ENCODE measurements around the gene LARGE1.
A peak's percentile ranks its signal among the peaks of the same experiment; 100 is the strongest.

Gene LARGE1

GRCh38 chr22:33650244-33650643 is 270.0 kb downstream of the LARGE1 start:
- H3K27ac ChIP-seq = no peak overlapping the region
- no peak for DNase-seq (ENCODE audit: low read depth, low spot score)

- no peak for DNase-seq (ENCODE audit: low read depth, low spot score)
- H3K27ac ChIP-seq = no peak overlapping the region
Observed at GRCh38 chr22:33648478-33648877, 271.8 kb downstream of the LARGE1 start.

GRCh38 chr22:33640900-33641299 is 279.4 kb downstream of the LARGE1 start:
- H3K27ac ChIP-seq = no peak overlapping the region
- DNase-seq (ENCODE audit: low read depth, low spot score) = no peak

GRCh38 chr22:33639588-33640254 is 280.6 kb downstream of the LARGE1 start:
- DNase-seq (ENCODE audit: low read depth, low spot score) = no peak
- no peak overlapping the region for H3K27ac ChIP-seq

- no peak overlapping the region for H3K27ac ChIP-seq
- DNase-seq (ENCODE audit: low read depth, low spot score) = no peak
Observed at GRCh38 chr22:33635766-33636165, 284.5 kb downstream of the LARGE1 start.

- no peak overlapping the region for H3K27ac ChIP-seq
- no peak for DNase-seq (ENCODE audit: low read depth, low spot score)
Observed at GRCh38 chr22:33631777-33632176, 288.5 kb downstream of the LARGE1 start.

GRCh38 chr22:33625959-33626358 is 294.3 kb downstream of the LARGE1 start:
- no peak overlapping the region for H3K27ac ChIP-seq
- DNase-seq (ENCODE audit: low read depth, low spot score) = no peak

- DNase-seq (ENCODE audit: low read depth, low spot score) = no peak
- no peak overlapping the region for H3K27ac ChIP-seq
Observed at GRCh38 chr22:33620085-33620484, 300.2 kb downstream of the LARGE1 start.

- DNase-seq (ENCODE audit: low read depth, low spot score) = no peak
- no peak overlapping the region for H3K27ac ChIP-seq
Observed at GRCh38 chr22:33606504-33606903, 313.8 kb downstream of the LARGE1 start.

- DNase-seq (ENCODE audit: low read depth, low spot score) = no peak
- no peak overlapping the region for H3K27ac ChIP-seq
Observed at GRCh38 chr22:33605666-33606065, 314.6 kb downstream of the LARGE1 start.

- DNase-seq (ENCODE audit: low read depth, low spot score) = no peak
- no peak overlapping the region for H3K27ac ChIP-seq
Observed at GRCh38 chr22:33605221-33605620, 315.1 kb downstream of the LARGE1 start.

- DNase-seq (ENCODE audit: low read depth, low spot score) = no peak
Observed at GRCh38 chr22:33601062-33601461, 319.2 kb downstream of the LARGE1 start.

GRCh38 chr22:33600595-33600994 is 319.7 kb downstream of the LARGE1 start:
- DNase-seq (ENCODE audit: low read depth, low spot score) = no peak
- H3K27ac ChIP-seq = no peak overlapping the region

More at GRCh38 chr22:33601062-33601461, 319.2 kb downstream of the LARGE1 start:
- no peak overlapping the region for H3K27ac ChIP-seq

- no peak overlapping the region for H3K27ac ChIP-seq
- no peak for DNase-seq (ENCODE audit: low read depth, low spot score)
Observed at GRCh38 chr22:33600113-33600512, 320.2 kb downstream of the LARGE1 start.

GRCh38 chr22:33599596-33599995 is 320.7 kb downstream of the LARGE1 start:
- no peak overlapping the region for H3K27ac ChIP-seq
- no peak for DNase-seq (ENCODE audit: low read depth, low spot score)

GRCh38 chr22:33598821-33599220 is 321.5 kb downstream of the LARGE1 start:
- DNase-seq (ENCODE audit: low read depth, low spot score) = no peak
- no peak overlapping the region for H3K27ac ChIP-seq

- DNase-seq (ENCODE audit: low read depth, low spot score) = peak; percentile 12
Observed at GRCh38 chr22:33597274-33597985, 322.8 kb downstream of the LARGE1 start.

GRCh38 chr22:33593818-33594217 is 326.5 kb downstream of the LARGE1 start:
- no peak overlapping the region for H3K27ac ChIP-seq
- DNase-seq (ENCODE audit: low read depth, low spot score) = no peak

More at GRCh38 chr22:33597274-33597985, 322.8 kb downstream of the LARGE1 start:
- H3K27ac ChIP-seq = no peak overlapping the region

GRCh38 chr22:33591946-33592345 is 328.3 kb downstream of the LARGE1 start:
- H3K27ac ChIP-seq = no peak overlapping the region
- no peak for DNase-seq (ENCODE audit: low read depth, low spot score)

- DNase-seq (ENCODE audit: low read depth, low spot score) = no peak
- no peak overlapping the region for H3K27ac ChIP-seq
Observed at GRCh38 chr22:33589297-33589696, 331.0 kb downstream of the LARGE1 start.

- DNase-seq (ENCODE audit: low read depth, low spot score) = no peak
Observed at GRCh38 chr22:33588860-33589259, 331.4 kb downstream of the LARGE1 start.

GRCh38 chr22:33584152-33584551 is 336.1 kb downstream of the LARGE1 start:
- DNase-seq (ENCODE audit: low read depth, low spot score) = no peak
- H3K27ac ChIP-seq = no peak overlapping the region

More at GRCh38 chr22:33588860-33589259, 331.4 kb downstream of the LARGE1 start:
- no peak overlapping the region for H3K27ac ChIP-seq

All from epithelial cell of prostate (primary cell).